ENCODE results near the gene TMEM120B. TPM values are rescaled to one million over a fixed set of nuclear protein-coding genes. Genes with fewer than 3 reads are reported as not detected.

Gene TMEM120B
- total RNA-seq, 1 donor from 2014 or later: 10.3 TPM

- no peaks in the 10 kb centered on the region for H3K9me3 Mint-ChIP-seq (ENCODE audit: unreplicated experiment)
- peaks cover 25% of the 10 kb centered on the region for H3K36me3 Mint-ChIP-seq (ENCODE audit: low read depth, unreplicated experiment)
- H3K4me1 Mint-ChIP-seq (ENCODE audit: unreplicated experiment): no peaks in the 10 kb centered on the region
- no peak for TF ChIP-seq CTCF (IDR thresholded peaks at IDR 0.05; ENCODE audit: unreplicated experiment)
- H3K27me3 Mint-ChIP-seq (ENCODE audit: unreplicated experiment): peaks cover 3% of the 10 kb centered on the region
- no peak overlapping the region for H3K4me3 Mint-ChIP-seq (ENCODE audit: unreplicated experiment)
- no peak for DNase-seq (ENCODE audit: low spot score)
- H3K27ac Mint-ChIP-seq (ENCODE audit: unreplicated experiment): peak overlapping the region; percentile 42
Observed at GRCh38 chr12:121819212-121819949, 106.8 kb downstream of the TMEM120B start.

GRCh38 chr12:121820056-121820455 lies 107.5 kb downstream of the TMEM120B start:
- no peaks in the 10 kb centered on the region for H3K4me1 Mint-ChIP-seq (ENCODE audit: unreplicated experiment)
- H3K9me3 Mint-ChIP-seq (ENCODE audit: unreplicated experiment): no peaks in the 10 kb centered on the region
- peaks cover 25% of the 10 kb centered on the region for H3K36me3 Mint-ChIP-seq (ENCODE audit: low read depth, unreplicated experiment)
- no peak for TF ChIP-seq CTCF (IDR thresholded peaks at IDR 0.05; ENCODE audit: unreplicated experiment)
- no peak overlapping the region for H3K27ac Mint-ChIP-seq (ENCODE audit: unreplicated experiment)
- H3K27me3 Mint-ChIP-seq (ENCODE audit: unreplicated experiment): peaks cover 3% of the 10 kb centered on the region
- no peak for DNase-seq (ENCODE audit: low spot score)
- no peak overlapping the region for H3K4me3 Mint-ChIP-seq (ENCODE audit: unreplicated experiment)

- peaks cover 8% of the 10 kb centered on the region for H3K27me3 Mint-ChIP-seq (ENCODE audit: unreplicated experiment)
- peaks cover 2% of the 10 kb centered on the region for H3K4me1 Mint-ChIP-seq (ENCODE audit: unreplicated experiment)
- DNase-seq (ENCODE audit: low spot score): no peak
- H3K9me3 Mint-ChIP-seq (ENCODE audit: unreplicated experiment): no peaks in the 10 kb centered on the region
- H3K4me3 Mint-ChIP-seq (ENCODE audit: unreplicated experiment): no peak overlapping the region
- H3K27ac Mint-ChIP-seq (ENCODE audit: unreplicated experiment): no peak overlapping the region
- peaks cover 26% of the 10 kb centered on the region for H3K36me3 Mint-ChIP-seq (ENCODE audit: low read depth, unreplicated experiment)
- TF ChIP-seq CTCF (IDR thresholded peaks at IDR 0.05; ENCODE audit: unreplicated experiment): no peak
Observed at GRCh38 chr12:121822393-121823100, 110.0 kb downstream of the TMEM120B start.

- no peak overlapping the region for H3K4me3 Mint-ChIP-seq (ENCODE audit: unreplicated experiment)
- peaks cover 2% of the 10 kb centered on the region for H3K4me1 Mint-ChIP-seq (ENCODE audit: unreplicated experiment)
- peaks cover 8% of the 10 kb centered on the region for H3K27me3 Mint-ChIP-seq (ENCODE audit: unreplicated experiment)
- DNase-seq (ENCODE audit: low spot score): no peak
- no peaks in the 10 kb centered on the region for H3K9me3 Mint-ChIP-seq (ENCODE audit: unreplicated experiment)
- peaks cover 23% of the 10 kb centered on the region for H3K36me3 Mint-ChIP-seq (ENCODE audit: low read depth, unreplicated experiment)
- no peak overlapping the region for H3K27ac Mint-ChIP-seq (ENCODE audit: unreplicated experiment)
- TF ChIP-seq CTCF (IDR thresholded peaks at IDR 0.05; ENCODE audit: unreplicated experiment): no peak
Observed at GRCh38 chr12:121823101-121823726, 110.7 kb downstream of the TMEM120B start.

Data from endothelial cell (in vitro differentiated cells).